HEK293 (cell line): Measurements from ENCODE around the gene PCDHB9.
"Not testable (repeated sequence)": the region's sequence is repeated elsewhere in the genome, so short reads cannot be mapped to it uniquely, and the experiment has no call there.

ENCODE experiments used
- KLF8 ChIP-seq: fragments of 450-650 bp; formaldehyde crosslinking; IDR thresholded peaks from 2 replicates; pipeline ENCODE4 v1.5.1; 2016; ENCODE audit warnings: missing biosample characterization, missing genetic modification characterization
- SALL2 ChIP-seq: fragments of 450-650 bp; formaldehyde crosslinking; IDR thresholded peaks from 2 replicates; pipeline ENCODE4 v1.5.0; 2017; ENCODE audit warnings: missing biosample characterization, mild to moderate bottlenecking, missing genetic modification characterization, borderline replicate concordance
- ZNF561 ChIP-seq: fragments of 450-650 bp; IDR thresholded peaks from 2 replicates; pipeline ENCODE4 v1.5.1; 2018; ENCODE audit warnings: missing biosample characterization, missing genetic modification characterization, borderline replicate concordance
- ZNF626 ChIP-seq: fragments of 450-650 bp; sonication (Bioruptor Pico); formaldehyde crosslinking; IDR thresholded peaks from 2 replicates; pipeline ENCODE4 v1.5.1; 2018; ENCODE audit warnings: missing biosample characterization, missing genetic modification characterization, inconsistent platforms
- TF ChIP-seq, protein P1 (sequence below): fragments of 450-650 bp; formaldehyde crosslinking; conservative IDR thresholded peaks from 2 replicates; pipeline ENCODE4 v1.5.1; 2016; ENCODE audit warnings: low read depth, missing biosample characterization, missing genetic modification characterization
- TF ChIP-seq, protein P2 (sequence below): fragments of 450-650 bp; formaldehyde crosslinking; IDR thresholded peaks from 2 replicates; pipeline ENCODE4 v1.5.1; 2016; ENCODE audit warnings: missing biosample characterization, missing genetic modification characterization

DNA sequence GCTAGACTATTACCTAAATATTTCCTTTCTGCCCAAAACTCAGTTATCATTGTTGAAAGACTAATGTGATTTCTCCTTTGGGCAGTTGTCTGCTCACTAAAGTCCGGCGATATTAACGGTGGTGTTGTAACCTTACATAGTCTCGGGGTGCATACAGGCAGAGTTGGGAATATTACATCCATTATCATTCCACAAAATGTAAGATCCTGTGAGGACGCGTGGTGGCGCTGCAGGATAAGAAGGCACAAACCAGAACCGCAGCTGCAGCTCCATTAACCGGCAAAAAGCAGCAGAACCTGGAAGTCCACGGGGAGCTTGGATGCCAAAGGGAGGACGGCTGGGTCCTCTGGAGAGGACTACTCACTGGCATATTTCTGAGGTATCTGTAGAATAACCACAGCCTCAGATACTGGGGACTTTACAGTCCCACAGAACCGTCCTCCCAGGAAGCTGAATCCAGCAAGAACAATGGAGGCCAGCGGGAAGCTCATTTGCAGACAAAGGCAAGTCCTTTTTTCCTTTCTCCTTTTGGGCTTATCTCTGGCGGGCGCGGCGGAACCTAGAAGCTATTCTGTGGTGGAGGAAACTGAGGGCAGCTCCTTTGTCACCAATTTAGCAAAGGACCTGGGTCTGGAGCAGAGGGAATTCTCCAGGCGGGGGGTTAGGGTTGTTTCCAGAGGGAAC lies 26.8 kb downstream of the PCDHB9 start, which contains the start of gene PCDHB13:
- not testable (repeated sequence) for TF ChIP-seq KLF8 (tag by site-specific recombination); ZNF626 (tag by site-specific recombination); SALL2; ZNF561 (tag by site-specific recombination)
- TF ChIP-seq, protein P1, sequence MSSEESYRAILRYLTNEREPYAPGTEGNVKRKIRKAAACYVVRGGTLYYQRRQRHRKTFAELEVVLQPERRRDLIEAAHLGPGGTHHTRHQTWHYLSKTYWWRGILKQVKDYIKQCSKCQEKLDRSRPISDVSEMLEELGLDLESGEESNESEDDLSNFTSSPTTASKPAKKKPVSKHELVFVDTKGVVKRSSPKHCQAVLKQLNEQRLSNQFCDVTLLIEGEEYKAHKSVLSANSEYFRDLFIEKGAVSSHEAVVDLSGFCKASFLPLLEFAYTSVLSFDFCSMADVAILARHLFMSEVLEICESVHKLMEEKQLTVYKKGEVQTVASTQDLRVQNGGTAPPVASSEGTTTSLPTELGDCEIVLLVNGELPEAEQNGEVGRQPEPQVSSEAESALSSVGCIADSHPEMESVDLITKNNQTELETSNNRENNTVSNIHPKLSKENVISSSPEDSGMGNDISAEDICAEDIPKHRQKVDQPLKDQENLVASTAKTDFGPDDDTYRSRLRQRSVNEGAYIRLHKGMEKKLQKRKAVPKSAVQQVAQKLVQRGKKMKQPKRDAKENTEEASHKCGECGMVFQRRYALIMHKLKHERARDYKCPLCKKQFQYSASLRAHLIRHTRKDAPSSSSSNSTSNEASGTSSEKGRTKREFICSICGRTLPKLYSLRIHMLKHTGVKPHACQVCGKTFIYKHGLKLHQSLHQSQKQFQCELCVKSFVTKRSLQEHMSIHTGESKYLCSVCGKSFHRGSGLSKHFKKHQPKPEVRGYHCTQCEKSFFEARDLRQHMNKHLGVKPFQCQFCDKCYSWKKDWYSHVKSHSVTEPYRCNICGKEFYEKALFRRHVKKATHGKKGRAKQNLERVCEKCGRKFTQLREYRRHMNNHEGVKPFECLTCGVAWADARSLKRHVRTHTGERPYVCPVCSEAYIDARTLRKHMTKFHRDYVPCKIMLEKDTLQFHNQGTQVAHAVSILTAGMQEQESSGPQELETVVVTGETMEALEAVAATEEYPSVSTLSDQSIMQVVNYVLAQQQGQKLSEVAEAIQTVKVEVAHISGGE = not testable (repeated sequence)
- TF ChIP-seq, protein P2, sequence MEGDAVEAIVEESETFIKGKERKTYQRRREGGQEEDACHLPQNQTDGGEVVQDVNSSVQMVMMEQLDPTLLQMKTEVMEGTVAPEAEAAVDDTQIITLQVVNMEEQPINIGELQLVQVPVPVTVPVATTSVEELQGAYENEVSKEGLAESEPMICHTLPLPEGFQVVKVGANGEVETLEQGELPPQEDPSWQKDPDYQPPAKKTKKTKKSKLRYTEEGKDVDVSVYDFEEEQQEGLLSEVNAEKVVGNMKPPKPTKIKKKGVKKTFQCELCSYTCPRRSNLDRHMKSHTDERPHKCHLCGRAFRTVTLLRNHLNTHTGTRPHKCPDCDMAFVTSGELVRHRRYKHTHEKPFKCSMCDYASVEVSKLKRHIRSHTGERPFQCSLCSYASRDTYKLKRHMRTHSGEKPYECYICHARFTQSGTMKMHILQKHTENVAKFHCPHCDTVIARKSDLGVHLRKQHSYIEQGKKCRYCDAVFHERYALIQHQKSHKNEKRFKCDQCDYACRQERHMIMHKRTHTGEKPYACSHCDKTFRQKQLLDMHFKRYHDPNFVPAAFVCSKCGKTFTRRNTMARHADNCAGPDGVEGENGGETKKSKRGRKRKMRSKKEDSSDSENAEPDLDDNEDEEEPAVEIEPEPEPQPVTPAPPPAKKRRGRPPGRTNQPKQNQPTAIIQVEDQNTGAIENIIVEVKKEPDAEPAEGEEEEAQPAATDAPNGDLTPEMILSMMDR = not testable (repeated sequence)
